GM19452 (cell line): ENCODE results near the gene GAD1.

Experiments used
- ATAC-seq: cut with Tn5 transposase; IDR thresholded peaks from one replicate; pipeline ENCODE4 v1.9.1; 2021; ENCODE audit not compliant: unreplicated experiment

The GAD1 gene

GRCh38 chr2:170817093-170818035 is 677 bp downstream of the GAD1 start:
- no peak for ATAC-seq

GRCh38 chr2:170818036-170818751 is 1.5 kb downstream of the GAD1 start:
- no peak for ATAC-seq

- no peak for ATAC-seq
These were observed 2.2 kb downstream of the GAD1 start for GRCh38 chr2:170818752-170819470.

GRCh38 chr2:170819680-170820664 is 3.3 kb downstream of the GAD1 start:
- ATAC-seq = no peak

- peak; percentile 60 for ATAC-seq
These were observed 4.3 kb downstream of the GAD1 start for GRCh38 chr2:170820757-170821530.

- ATAC-seq = no peak
These were observed 5.0 kb downstream of the GAD1 start for GRCh38 chr2:170821531-170822289.

GRCh38 chr2:170822290-170823087 is 5.8 kb downstream of the GAD1 start:
- ATAC-seq = no peak

- ATAC-seq = no peak
These were observed 6.6 kb downstream of the GAD1 start for GRCh38 chr2:170823088-170823897.

GRCh38 chr2:170823898-170824215 is 7.2 kb downstream of the GAD1 start:
- ATAC-seq = no peak

- ATAC-seq = no peak
These were observed 7.9 kb downstream of the GAD1 start for GRCh38 chr2:170824526-170825015.

GRCh38 chr2:170827841-170828532 is 11.3 kb downstream of the GAD1 start:
- ATAC-seq = no peak

- ATAC-seq = no peak
These were observed 11.8 kb downstream of the GAD1 start for GRCh38 chr2:170828533-170828916.

GRCh38 chr2:170829036-170829435 is 12.3 kb downstream of the GAD1 start:
- ATAC-seq = no peak

GRCh38 chr2:170830166-170830565 is 13.5 kb downstream of the GAD1 start:
- no peak for ATAC-seq

GRCh38 chr2:170831115-170831514 is 14.4 kb downstream of the GAD1 start:
- no peak for ATAC-seq

GRCh38 chr2:170836027-170836426 is 19.3 kb downstream of the GAD1 start:
- no peak for ATAC-seq
